ENCODE results near the gene INCA1.

The INCA1 gene

GRCh38 chr17:4947411-4948165 is 49.7 kb downstream of the INCA1 start:
- DNase-seq, result no peak

DNA sequence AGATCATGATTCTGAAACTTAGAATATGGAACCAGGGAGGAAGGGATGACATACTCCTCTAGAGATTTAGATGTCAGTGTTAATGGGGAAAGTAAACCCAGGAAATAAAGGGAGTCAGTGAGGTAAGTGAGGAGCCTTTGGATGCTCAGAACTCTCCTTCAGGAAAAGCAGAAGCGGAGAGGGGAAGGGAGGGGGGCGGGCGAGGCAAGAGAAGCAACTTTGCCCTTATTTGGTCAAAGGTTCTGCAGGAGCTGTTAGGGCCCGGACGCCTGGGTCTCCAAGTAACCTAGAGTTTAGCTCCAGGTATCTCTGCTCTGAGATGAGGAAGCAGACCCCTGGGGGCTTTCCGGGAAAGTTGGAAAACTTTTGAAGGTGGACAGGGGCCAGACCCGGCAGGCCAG is 50.3 kb downstream of the INCA1 start:
- no peak for DNase-seq

GRCh38 chr17:4946312-4946976 is 50.9 kb downstream of the INCA1 start:
- no peak for DNase-seq

DNA sequence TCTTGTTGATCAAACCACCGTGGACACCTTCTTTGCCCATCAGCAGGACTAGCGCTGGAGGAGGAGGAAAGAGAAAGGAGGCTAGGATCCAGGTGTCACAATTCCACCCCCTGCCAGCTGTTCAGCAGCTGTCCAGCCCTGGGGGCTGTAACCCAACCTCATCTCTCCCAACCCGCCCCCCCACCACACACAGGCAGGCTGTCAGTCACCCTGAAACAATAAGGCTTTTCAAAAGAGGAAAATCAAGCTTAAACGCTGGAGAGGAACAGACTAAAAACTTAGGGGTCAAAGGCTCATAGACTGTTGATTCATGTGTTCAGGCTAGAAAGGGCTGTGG is 51.4 kb downstream of the INCA1 start:
- no peak for DNase-seq

DNA sequence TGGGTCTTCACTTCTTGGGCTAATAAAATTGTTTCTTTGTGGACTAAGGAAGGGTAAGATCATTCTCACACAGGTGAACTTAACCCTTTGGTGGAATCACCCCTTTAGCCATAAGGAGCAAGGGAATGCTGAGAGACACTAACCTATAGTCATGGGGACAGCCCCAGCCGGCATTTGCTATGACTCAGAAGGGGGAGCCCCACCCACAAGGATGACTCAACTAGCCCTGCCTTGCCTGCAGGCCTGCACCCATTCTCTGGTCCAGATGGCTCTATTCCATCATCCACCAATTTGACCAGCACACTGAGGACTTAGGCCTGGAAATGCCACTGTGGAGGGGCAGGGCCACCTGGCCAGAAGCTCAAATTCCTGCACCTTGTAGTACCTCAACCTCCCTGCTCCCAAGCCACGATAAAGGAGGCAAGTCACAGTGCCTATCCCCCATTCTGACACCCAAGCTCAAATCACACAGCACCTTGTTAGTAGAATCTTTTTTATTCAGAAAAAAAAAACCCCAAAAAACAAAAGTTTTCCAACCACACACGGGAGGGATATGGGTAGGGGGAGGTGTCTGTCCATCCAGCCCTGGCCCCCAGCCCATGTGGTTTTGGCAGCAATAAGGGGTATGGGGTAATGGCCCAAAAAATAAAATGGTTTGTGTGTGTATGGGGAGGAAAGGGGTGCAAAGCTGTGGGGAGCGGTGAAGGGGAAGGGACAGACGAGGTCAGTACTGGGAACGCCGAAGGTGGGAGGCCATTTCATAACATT is 52.0 kb downstream of the INCA1 start:
- no peak for DNase-seq

DNA sequence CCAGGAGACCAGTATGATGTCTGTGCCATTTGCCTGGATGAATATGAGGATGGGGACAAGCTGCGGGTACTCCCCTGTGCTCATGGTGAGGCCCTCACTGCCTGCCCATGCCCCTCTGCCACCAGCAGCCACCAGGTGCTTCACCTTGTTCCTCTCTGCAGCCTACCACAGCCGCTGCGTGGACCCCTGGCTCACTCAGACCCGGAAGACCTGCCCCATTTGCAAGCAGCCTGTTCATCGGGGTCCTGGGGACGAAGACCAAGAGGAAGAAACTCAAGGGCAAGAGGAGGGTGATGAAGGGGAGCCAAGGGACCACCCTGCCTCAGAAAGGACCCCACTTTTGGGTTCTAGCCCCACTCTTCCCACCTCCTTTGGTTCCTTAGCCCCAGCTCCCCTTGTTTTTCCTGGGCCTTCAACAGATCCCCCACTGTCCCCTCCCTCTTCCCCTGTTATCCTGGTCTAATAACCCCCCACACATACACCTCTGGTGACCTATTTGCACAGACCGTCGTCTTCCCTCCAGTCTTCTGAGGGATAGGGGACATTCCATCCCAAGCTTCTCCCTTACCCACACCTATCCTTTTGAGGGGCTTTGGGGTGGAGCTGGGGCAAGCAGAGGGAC is 52.7 kb downstream of the INCA1 start:
- no peak for DNase-seq

GRCh38 chr17:4944163-4944553 is 53.2 kb downstream of the INCA1 start:
- no peak for DNase-seq

- DNase-seq, result no peak
Observed at GRCh38 chr17:4942760-4943508, 54.4 kb downstream of the INCA1 start.

DNA sequence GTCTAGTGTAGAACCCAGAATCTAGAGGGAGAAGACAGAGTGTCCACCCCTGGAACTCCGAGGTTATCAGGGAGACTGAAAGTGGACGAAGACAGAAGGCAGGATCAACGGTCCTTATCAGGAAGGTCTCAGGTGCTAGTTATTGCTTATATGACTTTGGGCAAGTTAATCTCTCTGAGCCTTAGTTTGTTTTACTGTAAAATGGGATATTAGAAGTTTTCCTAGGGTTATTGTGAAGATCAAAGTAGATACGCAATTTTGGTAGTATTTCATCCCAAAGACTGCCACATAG is 56.1 kb downstream of the INCA1 start:
- DNase-seq, result no peak

DNA sequence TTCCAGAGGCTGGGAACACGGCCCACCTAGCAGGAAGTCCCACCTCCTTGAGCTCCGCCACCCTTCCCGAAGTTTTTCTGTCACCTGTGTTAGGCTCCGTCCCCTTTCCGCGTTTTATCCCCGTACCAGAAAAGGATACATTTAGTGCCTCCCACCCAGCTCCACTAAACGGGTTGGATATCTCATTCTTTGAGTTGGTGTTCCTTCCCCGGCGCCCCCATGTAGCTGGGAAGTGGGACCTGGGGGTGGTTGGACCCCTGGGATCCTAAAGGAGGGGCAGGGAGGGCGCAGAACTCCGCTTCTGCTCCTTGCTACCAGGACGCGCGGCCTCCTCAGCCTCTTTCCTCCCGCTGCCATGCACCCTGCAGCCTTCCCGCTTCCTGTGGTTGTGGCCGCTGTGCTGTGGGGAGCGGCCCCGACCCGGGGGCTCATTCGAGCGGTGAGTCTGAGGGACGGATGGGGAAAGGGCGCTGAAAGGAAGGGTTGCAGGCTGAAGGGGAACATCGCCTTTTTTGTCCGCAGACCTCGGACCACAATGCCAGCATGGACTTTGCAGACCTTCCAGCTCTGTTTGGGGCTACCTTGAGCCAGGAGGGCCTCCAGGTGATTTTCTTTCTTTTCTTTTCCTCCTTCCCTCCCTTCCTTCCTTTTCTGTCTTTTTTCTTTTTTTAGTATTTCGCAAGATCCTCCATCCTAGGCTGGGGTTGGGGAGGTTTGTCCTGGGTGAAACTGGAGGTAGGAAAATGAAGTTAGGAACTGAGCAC is 56.6 kb downstream of the INCA1 start:
- peak; percentile 81 for DNase-seq

- DNase-seq, result peak; percentile 95
Observed at GRCh38 chr17:4939796-4940554, 57.3 kb downstream of the INCA1 start, which contains the start of the genes RNF167 and SLC25A11. TSS of gene RNF167 (plus strand) at chr17:4940268. CDS start at chr17:4940910, 642 bp downstream. TSS of gene SLC25A11 (minus strand) at chr17:4940046. CDS start at chr17:4939910, 136 bp downstream.

GRCh38 chr17:4939546-4939795 is 57.9 kb downstream of the INCA1 start:
- no peak for DNase-seq

GRCh38 chr17:4938688-4939545 is 58.4 kb downstream of the INCA1 start:
- DNase-seq, result no peak
